ENCODE data around the gene CDH23.

DNA sequence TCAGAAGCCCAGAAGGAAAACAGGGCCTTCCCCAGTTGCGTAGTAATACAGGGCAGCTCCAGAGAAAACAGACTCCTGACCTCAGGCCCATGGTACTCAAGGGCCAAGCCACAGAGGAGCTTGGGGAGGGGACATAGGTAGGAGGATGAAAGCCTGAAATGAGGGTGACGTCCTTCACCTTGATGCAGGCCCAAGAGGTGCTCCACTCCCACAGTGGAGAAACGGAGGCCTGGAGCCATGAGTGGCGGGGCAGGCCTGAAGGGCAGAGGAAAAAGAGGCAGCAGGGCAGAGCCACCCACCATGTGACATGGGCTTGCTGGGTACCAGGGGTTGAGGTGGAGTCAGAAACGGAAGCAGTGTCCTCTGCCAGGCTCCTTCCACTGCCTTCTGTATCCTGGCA lies 239.9 kb downstream of the CDH23 start:
- TF ChIP-seq, protein P1, sequence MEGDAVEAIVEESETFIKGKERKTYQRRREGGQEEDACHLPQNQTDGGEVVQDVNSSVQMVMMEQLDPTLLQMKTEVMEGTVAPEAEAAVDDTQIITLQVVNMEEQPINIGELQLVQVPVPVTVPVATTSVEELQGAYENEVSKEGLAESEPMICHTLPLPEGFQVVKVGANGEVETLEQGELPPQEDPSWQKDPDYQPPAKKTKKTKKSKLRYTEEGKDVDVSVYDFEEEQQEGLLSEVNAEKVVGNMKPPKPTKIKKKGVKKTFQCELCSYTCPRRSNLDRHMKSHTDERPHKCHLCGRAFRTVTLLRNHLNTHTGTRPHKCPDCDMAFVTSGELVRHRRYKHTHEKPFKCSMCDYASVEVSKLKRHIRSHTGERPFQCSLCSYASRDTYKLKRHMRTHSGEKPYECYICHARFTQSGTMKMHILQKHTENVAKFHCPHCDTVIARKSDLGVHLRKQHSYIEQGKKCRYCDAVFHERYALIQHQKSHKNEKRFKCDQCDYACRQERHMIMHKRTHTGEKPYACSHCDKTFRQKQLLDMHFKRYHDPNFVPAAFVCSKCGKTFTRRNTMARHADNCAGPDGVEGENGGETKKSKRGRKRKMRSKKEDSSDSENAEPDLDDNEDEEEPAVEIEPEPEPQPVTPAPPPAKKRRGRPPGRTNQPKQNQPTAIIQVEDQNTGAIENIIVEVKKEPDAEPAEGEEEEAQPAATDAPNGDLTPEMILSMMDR (conservative IDR thresholded peaks at IDR 0.05; ENCODE audit: low read length) = no peak
- TF ChIP-seq EZH2phosphoT487 (IDR thresholded peaks at IDR 0.05; ENCODE audit: borderline replicate concordance) = no peak

Data from Loucy (cell line).